Measurements from ENCODE around the gene SPDYC. TPM values are rescaled to one million over a fixed set of nuclear protein-coding genes. Genes with fewer than 3 reads are reported as not detected.

SPDYC gene
- total and polyA plus RNA-seq, 2 of the 13 experiments (the other 11 are each of a cell fraction or from before 2014, with no cell fraction given): 0.15 to 0.33 TPM

DNA sequence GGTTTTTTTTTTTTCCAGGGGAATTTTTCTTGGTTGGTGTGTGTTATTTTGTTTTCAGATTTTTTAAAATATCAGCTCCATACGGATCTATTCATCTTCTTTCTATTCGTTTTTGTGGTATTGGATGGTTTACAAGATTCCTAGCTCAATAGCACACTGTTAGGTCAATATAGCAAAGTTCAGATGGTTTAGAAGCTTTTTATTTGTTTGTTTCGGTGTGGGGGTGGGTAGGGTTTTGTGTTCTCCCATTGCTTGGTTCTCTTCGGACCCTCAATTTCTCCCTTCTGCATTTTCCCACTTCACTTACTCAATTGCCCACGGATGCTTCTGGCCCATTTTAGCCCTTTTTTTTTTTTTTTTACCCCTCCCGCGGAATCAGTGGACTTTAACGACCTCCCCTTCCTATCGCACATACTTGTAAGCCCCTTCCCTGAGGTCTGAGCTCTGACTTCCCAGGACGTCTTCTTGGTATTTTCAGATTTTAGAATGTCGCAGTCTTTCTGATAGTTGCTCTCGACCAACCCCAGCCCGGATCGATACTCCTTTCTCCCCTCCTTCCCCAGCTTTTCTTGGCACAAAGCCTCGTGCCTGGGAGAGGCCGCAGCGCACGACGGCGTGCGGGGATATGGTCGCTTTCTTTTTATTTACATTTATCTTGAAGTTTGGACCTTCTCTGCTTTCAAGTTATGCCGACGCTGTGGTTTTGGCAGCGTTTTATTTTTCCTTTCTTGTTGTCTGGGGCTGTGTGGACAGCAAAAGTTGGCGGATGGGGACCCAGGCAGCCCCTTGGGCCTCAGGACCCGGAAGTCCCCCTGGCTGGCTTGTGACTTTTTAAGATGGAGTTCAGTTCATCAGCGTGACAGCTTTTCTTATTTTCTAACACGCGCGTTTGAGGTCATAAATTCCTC, 4.4 kb upstream of the SPDYC start (continued):
- TF ChIP-seq DDIT3 (CRISPR knock-in tag; IDR thresholded peaks at IDR 0.05) (no peak), ZNF639 (CRISPR knock-in tag; conservative IDR thresholded peaks at IDR 0.05) (peak; percentile 59; the same call in 1 of the 2 replicates), HMG20B (CRISPR knock-in tag; conservative IDR thresholded peaks at IDR 0.05) (peak; percentile 59; the same call in 1 of the 2 replicates), MAFF (IDR thresholded peaks at IDR 0.05; ENCODE audit: low read depth, low read length) (peak; percentile 43), ZFYVE20 (CRISPR knock-in tag; IDR thresholded peaks at IDR 0.05; ENCODE audit: borderline replicate concordance, low read depth) (no peak), TARDBP (CRISPR knock-in tag; IDR thresholded peaks at IDR 0.05) (peak; percentile 66), SNAI1 (CRISPR knock-in tag; IDR thresholded peaks at IDR 0.05; ENCODE audit: borderline replicate concordance) (0 out of 2 replicates have a peak, but pooled peaks have one; percentile 47), THAP7 (CRISPR knock-in tag; IDR thresholded peaks at IDR 0.05) (no peak), SMARCC2 (IDR thresholded peaks at IDR 0.05) (no peak), SALL1 (CRISPR knock-in tag; IDR thresholded peaks at IDR 0.05) (peak; percentile 90), ZNF367 (CRISPR knock-in tag; IDR thresholded peaks at IDR 0.05; ENCODE audit: borderline replicate concordance) (no peak), RAD21 (CRISPR knock-in tag; IDR thresholded peaks at IDR 0.05) (0 out of 2 replicates have a peak, but pooled peaks have one; percentile 7)
- TF ChIP-seq, protein P1, sequence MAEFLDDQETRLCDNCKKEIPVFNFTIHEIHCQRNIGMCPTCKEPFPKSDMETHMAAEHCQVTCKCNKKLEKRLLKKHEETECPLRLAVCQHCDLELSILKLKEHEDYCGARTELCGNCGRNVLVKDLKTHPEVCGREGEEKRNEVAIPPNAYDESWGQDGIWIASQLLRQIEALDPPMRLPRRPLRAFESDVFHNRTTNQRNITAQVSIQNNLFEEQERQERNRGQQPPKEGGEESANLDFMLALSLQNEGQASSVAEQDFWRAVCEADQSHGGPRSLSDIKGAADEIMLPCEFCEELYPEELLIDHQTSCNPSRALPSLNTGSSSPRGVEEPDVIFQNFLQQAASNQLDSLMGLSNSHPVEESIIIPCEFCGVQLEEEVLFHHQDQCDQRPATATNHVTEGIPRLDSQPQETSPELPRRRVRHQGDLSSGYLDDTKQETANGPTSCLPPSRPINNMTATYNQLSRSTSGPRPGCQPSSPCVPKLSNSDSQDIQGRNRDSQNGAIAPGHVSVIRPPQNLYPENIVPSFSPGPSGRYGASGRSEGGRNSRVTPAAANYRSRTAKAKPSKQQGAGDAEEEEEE (CRISPR knock-in tag; IDR thresholded peaks at IDR 0.05; ENCODE audit: borderline replicate concordance): no peak
- TF ChIP-seq, protein P2, sequence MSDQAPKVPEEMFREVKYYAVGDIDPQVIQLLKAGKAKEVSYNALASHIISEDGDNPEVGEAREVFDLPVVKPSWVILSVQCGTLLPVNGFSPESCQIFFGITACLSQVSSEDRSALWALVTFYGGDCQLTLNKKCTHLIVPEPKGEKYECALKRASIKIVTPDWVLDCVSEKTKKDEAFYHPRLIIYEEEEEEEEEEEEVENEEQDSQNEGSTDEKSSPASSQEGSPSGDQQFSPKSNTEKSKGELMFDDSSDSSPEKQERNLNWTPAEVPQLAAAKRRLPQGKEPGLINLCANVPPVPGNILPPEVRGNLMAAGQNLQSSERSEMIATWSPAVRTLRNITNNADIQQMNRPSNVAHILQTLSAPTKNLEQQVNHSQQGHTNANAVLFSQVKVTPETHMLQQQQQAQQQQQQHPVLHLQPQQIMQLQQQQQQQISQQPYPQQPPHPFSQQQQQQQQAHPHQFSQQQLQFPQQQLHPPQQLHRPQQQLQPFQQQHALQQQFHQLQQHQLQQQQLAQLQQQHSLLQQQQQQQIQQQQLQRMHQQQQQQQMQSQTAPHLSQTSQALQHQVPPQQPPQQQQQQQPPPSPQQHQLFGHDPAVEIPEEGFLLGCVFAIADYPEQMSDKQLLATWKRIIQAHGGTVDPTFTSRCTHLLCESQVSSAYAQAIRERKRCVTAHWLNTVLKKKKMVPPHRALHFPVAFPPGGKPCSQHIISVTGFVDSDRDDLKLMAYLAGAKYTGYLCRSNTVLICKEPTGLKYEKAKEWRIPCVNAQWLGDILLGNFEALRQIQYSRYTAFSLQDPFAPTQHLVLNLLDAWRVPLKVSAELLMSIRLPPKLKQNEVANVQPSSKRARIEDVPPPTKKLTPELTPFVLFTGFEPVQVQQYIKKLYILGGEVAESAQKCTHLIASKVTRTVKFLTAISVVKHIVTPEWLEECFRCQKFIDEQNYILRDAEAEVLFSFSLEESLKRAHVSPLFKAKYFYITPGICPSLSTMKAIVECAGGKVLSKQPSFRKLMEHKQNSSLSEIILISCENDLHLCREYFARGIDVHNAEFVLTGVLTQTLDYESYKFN (CRISPR knock-in tag; conservative IDR thresholded peaks at IDR 0.05): peak; percentile 96

All from HepG2 (cell line).